NCI-H2196 (cell line): ENCODE measurements around the gene FAM43A.
A peak's percentile ranks its signal among the peaks of the same experiment; 100 is the strongest.

Source experiments
- DNase-seq: peaks from one replicate; lab custom pipeline; 2025; ENCODE audit not compliant: unreplicated experiment; lab: John Stamatoyannopoulos, UW

FAM43A gene

GRCh38 chr3:194705761-194706160 lies 20.1 kb downstream of the FAM43A start:
- no peak for DNase-seq

DNA sequence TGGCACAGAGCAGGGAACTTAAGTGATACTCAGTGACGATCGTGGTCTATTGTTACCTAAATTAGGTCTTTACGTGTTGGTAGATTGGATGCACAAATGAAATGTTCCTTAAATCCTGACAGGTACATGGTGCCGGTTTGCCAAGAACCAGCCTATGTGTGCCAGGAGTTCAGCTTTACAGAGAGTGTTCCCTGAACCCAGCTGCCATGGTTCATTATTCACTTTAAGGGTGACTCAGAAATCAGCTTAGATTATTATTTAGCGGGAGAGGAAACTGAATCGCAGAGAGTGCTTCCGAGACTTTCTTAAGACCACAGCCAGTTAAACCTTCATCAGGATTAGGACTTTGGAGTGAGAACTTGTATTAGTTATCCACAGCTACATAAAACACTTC lies 21.5 kb downstream of the FAM43A start:
- no peak for DNase-seq

DNA sequence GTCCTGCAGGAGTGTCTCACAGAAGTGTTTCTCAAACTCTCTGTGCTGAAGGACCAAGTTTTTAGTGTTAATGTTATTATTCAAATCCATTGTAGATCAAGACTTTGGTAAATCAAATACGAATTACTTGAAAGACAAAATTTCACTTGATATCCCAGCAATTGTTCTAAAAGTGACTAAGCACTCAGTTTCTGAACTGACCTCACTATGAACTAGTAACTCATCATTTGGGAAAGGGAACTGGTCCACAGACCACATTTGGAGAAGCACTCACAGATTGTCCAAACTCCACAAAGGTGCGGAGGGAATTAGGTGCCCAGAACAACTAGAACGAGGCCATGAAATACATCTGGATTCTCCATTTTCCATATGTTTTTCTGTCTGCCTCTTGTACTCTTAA lies 25.6 kb downstream of the FAM43A start:
- no peak for DNase-seq

DNA sequence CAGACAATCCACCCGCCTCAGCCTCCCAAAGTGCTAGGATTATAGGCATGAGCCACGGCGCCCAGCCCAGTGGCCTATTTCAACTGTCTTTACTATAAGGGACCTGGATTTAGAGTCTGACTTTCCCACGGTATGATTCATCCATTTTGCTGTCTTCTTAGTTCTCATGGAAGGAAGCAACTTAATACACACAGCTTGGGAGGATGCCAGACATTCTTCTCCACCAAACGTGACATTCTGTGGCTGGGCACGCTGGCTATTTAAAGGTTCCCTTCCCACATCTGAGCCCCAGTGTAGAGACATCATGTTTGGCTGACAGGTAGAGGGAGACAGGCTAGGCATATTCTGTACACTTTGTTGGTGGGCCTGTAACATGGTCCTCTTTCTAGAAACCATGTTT lies 26.2 kb downstream of the FAM43A start:
- no peak for DNase-seq

GRCh38 chr3:194713299-194714136 lies 27.8 kb downstream of the FAM43A start:
- no peak for DNase-seq

DNA sequence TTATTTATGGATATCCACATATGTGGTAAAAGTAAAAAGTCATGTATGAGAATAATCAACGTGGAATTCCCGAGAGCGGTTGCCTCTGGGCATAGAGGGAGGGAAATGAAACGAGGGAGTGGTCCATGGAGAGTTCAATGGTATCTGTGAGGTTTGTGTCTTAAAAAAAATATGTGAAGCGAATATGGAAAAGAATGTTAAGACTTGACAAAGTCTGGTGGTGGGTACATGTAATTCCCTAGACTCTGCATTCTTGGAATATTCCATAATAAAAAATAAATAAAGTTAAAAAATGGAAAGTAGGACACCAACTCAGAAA lies 28.4 kb downstream of the FAM43A start:
- no peak for DNase-seq

DNA sequence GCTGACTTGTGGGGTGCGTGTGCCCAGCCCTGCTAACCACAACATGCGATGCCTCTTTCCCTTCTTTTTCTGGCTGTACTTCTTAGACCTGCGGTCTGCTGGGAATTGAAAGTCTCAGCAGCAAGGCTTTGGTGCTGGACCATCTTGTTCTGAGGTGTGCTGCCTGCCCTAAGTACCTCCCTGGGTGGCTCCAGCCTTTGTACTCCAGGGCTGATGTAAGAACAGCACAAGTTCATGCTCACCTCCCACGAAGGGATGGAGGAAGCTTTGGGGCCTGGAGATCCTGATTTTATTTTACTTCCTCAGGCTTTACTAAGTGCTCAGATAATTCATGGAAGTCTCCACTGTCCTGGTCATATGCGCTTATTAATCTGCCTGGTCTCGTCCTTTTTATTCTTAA lies 28.9 kb downstream of the FAM43A start:
- DNase-seq, result no peak

DNA sequence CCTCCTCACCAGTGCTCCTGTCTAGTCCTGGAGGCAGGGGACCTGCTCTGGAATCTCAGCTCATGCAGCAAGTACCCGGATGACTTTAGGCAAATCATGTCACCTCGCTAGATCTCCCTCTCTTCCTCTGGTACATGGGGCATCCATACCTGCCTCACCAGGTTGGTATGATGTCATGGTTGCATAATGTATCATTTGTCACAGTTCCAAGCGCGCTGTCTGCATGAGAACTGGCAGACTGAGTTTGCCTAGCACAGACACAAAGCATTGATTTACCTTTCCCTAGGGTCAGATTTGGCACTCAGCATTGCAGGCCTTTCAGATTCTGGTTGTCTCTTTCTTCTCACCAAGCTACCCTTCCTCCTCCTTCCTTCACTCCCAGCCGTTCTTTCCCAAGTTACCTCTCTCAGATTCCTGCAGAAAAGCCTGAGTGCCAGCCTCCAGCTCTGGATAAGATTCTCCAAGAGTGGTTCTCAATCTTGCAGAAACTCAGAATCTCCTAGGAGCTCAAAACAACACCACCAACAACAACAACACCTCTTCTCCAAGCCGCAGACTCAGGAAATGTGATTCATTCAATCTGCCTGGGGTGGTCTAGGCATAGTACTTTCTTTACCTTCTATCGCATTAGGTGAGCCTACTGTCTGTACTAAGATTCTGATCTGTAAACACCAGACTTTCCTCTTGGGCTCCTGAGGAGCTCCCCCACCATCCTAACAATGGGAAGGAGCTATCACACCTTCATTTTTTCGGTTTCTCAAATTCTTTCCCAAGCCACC lies 29.5 kb downstream of the FAM43A start:
- DNase-seq, result no peak

- no peak for DNase-seq
Measured at GRCh38 chr3:194718079-194718478, 32.4 kb downstream of the FAM43A start.

- no peak for DNase-seq
Measured at GRCh38 chr3:194720048-194720447, 34.4 kb downstream of the FAM43A start.

- DNase-seq, result no peak
Measured at GRCh38 chr3:194723846-194724618, 38.3 kb downstream of the FAM43A start.

GRCh38 chr3:194725346-194725745 lies 39.7 kb downstream of the FAM43A start:
- no peak for DNase-seq

- no peak for DNase-seq
Measured at GRCh38 chr3:194727435-194728128, 41.9 kb downstream of the FAM43A start.

DNA sequence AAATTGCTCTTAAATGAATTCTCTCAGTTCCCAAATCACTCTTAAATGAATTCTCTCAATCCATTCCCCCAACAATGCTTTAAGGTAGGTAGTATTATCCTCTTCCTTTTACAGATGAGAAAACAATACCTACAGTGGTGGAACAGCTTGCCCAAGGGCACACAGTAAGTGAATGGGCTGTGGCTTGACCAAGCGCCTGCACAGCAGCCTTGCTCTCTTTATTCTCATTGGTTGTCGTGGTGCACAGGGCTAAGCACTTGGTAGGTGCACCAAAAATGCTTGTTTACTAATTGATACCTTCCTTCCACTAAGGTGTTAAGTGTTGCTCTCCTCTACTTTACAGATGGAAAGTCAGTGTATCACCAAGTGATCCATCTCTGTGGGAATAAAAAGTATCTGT lies 43.3 kb downstream of the FAM43A start:
- DNase-seq, result no peak

DNA sequence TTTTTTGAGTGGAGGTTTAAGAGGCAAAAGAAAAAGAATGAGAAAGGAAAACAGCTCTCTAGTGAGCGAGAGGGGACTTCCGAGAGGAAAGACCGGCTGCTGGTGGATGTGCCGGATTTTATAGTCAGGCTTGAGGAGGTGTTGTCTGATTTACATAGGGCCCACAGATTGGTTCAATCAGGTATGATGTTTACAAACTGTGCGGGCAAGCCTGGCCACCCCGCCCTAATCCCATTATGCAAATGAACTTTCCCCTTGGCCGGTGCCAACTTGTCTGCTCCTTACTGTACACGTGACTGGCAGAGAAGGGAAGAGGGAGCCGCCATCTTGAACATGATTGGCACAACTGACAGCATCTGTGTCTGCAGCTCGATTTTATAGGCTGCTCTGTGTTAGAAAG lies 44.7 kb downstream of the FAM43A start:
- DNase-seq, result peak; percentile 99

DNA sequence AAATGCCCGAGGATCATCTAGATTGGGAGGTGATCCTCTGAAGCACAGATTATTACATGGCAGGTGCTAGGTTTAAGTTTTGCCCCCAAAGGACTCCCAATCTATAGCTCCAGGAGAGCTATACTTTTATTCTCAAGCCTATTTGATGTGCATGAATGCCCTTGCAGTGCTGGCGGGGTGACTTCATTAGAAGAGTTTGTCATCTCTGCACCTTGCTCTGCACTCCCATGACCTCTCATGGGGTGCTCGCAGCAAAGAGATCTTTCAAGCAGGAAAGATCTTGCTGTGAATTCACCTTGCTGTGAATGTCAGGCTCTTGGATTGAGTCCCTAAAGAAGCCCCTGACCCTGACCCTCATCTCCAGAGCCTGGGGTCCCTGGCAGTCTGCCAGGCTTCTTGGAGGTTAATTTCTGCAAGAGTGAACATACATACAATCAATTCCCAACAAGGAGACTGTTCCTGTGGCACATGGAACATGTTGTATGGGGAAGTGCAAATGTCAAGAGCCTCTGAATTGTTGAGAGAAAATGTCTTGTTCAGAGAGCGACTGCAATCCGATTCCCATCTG lies 45.9 kb downstream of the FAM43A start:
- DNase-seq, result no peak

- DNase-seq, result no peak
Measured at GRCh38 chr3:194732617-194733016, 46.9 kb downstream of the FAM43A start.

DNA sequence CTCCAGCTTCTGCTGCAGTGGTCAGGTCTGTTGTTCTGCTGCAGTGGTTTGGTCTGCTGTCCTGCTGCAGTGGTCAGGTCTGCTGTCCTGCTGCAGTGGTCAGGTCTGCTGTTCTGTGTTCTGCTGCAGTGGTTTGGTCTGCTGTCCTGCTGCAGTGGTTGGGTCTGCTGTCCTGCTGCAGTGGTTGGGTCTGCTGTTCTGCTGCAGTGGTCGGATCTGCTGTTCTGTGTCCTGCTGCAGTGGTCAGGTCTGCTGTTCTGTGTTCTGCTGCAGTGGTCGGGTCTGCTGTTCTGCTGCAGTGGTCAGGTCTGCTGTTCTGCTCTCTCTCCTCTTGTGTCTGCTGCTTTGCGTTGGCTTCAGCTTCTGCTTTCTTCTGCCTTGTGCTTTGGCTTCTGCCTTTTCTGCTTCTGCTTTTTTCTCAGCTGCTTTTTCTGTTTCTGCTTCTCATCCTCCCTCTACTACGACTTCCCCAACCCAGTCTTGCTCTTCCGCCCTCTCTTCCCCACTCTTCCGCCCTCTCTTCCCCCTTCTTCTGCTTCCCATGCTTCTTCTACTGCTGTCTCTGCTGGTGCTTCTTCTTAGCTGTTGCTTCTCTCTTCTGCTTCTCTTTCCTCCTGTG lies 50.7 kb downstream of the FAM43A start:
- DNase-seq, result no peak

GRCh38 chr3:194736896-194737600 lies 51.4 kb downstream of the FAM43A start:
- no peak for DNase-seq
